ENCODE results near the gene LAX1.

LAX1 gene

GRCh38 chr1:203768256-203768655 lies 3.3 kb downstream of the LAX1 start:
- Histone ChIP-seq H3K4me1 (ENCODE audit: control insufficient read depth, insufficient read depth, low read length, poor library complexity, severe bottlenecking) (peaks cover 20% of the 10 kb centered on the region), H3K27me3 (replicated peaks; ENCODE audit: control insufficient read depth, insufficient read depth, low read length, poor library complexity, severe bottlenecking) (no peaks in the 10 kb centered on the region), H3K4me3 (ENCODE audit: insufficient read depth, low read depth, low read length, poor library complexity, severe bottlenecking) (no peak overlapping the region), H3K9me3 (ENCODE audit: control insufficient read depth, low read length) (no peaks in the 10 kb centered on the region), H3K27ac (ENCODE audit: insufficient read depth, low read length, poor library complexity, severe bottlenecking) (no peak overlapping the region), H3K36me3 (ENCODE audit: control insufficient read depth, insufficient read depth, low read length) (peaks cover 26% of the 10 kb centered on the region)
- DNase-seq = no peak

GRCh38 chr1:203769505-203770343 lies 4.7 kb downstream of the LAX1 start:
- DNase-seq = no peak
- Histone ChIP-seq H3K36me3 (ENCODE audit: control insufficient read depth, insufficient read depth, low read length) (peaks cover 39% of the 10 kb centered on the region), H3K4me1 (ENCODE audit: control insufficient read depth, insufficient read depth, low read length, poor library complexity, severe bottlenecking) (peaks cover 9% of the 10 kb centered on the region), H3K9me3 (ENCODE audit: control insufficient read depth, low read length) (no peaks in the 10 kb centered on the region), H3K4me3 (ENCODE audit: insufficient read depth, low read depth, low read length, poor library complexity, severe bottlenecking) (no peak overlapping the region), H3K27me3 (replicated peaks; ENCODE audit: control insufficient read depth, insufficient read depth, low read length, poor library complexity, severe bottlenecking) (no peaks in the 10 kb centered on the region), H3K27ac (ENCODE audit: insufficient read depth, low read length, poor library complexity, severe bottlenecking) (no peak overlapping the region)

- Histone ChIP-seq H3K27me3 (replicated peaks; ENCODE audit: control insufficient read depth, insufficient read depth, low read length, poor library complexity, severe bottlenecking) (no peaks in the 10 kb centered on the region), H3K4me3 (ENCODE audit: insufficient read depth, low read depth, low read length, poor library complexity, severe bottlenecking) (no peak overlapping the region), H3K4me1 (ENCODE audit: control insufficient read depth, insufficient read depth, low read length, poor library complexity, severe bottlenecking) (peaks cover 9% of the 10 kb centered on the region), H3K9me3 (ENCODE audit: control insufficient read depth, low read length) (no peaks in the 10 kb centered on the region), H3K27ac (ENCODE audit: insufficient read depth, low read length, poor library complexity, severe bottlenecking) (no peak overlapping the region), H3K36me3 (ENCODE audit: control insufficient read depth, insufficient read depth, low read length) (peaks cover 48% of the 10 kb centered on the region)
- no peak for DNase-seq
These were observed 6.9 kb downstream of the LAX1 start for GRCh38 chr1:203771901-203772301.

- Histone ChIP-seq H3K4me3 (ENCODE audit: insufficient read depth, low read depth, low read length, poor library complexity, severe bottlenecking) (no peak overlapping the region), H3K4me1 (ENCODE audit: control insufficient read depth, insufficient read depth, low read length, poor library complexity, severe bottlenecking) (peaks cover 9% of the 10 kb centered on the region), H3K27me3 (replicated peaks; ENCODE audit: control insufficient read depth, insufficient read depth, low read length, poor library complexity, severe bottlenecking) (no peaks in the 10 kb centered on the region), H3K9me3 (ENCODE audit: control insufficient read depth, low read length) (no peaks in the 10 kb centered on the region), H3K36me3 (ENCODE audit: control insufficient read depth, insufficient read depth, low read length) (peaks cover 48% of the 10 kb centered on the region), H3K27ac (ENCODE audit: insufficient read depth, low read length, poor library complexity, severe bottlenecking) (no peak overlapping the region)
- DNase-seq = no peak
These were observed 7.9 kb downstream of the LAX1 start for GRCh38 chr1:203772836-203773235.

GRCh38 chr1:203776636-203777035 lies 11.7 kb downstream of the LAX1 start:
- peaks cover 36% of the 10 kb centered on the region for H3K36me3 ChIP-seq (ENCODE audit: control insufficient read depth, insufficient read depth, low read length)
- H3K27ac ChIP-seq (ENCODE audit: insufficient read depth, low read length, poor library complexity, severe bottlenecking) = no peak overlapping the region
- H3K27me3 ChIP-seq (replicated peaks; ENCODE audit: control insufficient read depth, insufficient read depth, low read length, poor library complexity, severe bottlenecking) = no peaks in the 10 kb centered on the region
- no peaks in the 10 kb centered on the region for H3K4me1 ChIP-seq (ENCODE audit: control insufficient read depth, insufficient read depth, low read length, poor library complexity, severe bottlenecking)
- H3K4me3 ChIP-seq (ENCODE audit: insufficient read depth, low read depth, low read length, poor library complexity, severe bottlenecking) = no peak overlapping the region
- no peaks in the 10 kb centered on the region for H3K9me3 ChIP-seq (ENCODE audit: control insufficient read depth, low read length)
- DNase-seq = no peak

- H3K9me3 ChIP-seq (ENCODE audit: control insufficient read depth, low read length) = no peaks in the 10 kb centered on the region
- no peaks in the 10 kb centered on the region for H3K27me3 ChIP-seq (replicated peaks; ENCODE audit: control insufficient read depth, insufficient read depth, low read length, poor library complexity, severe bottlenecking)
- H3K36me3 ChIP-seq (ENCODE audit: control insufficient read depth, insufficient read depth, low read length) = peaks cover 29% of the 10 kb centered on the region
- no peak overlapping the region for H3K27ac ChIP-seq (ENCODE audit: insufficient read depth, low read length, poor library complexity, severe bottlenecking)
- H3K4me3 ChIP-seq (ENCODE audit: insufficient read depth, low read depth, low read length, poor library complexity, severe bottlenecking) = no peak overlapping the region
- no peaks in the 10 kb centered on the region for H3K4me1 ChIP-seq (ENCODE audit: control insufficient read depth, insufficient read depth, low read length, poor library complexity, severe bottlenecking)
- DNase-seq = no peak
These were observed 12.6 kb downstream of the LAX1 start for GRCh38 chr1:203777596-203777995.

GRCh38 chr1:203778146-203778545 lies 13.2 kb downstream of the LAX1 start:
- no peak overlapping the region for H3K27ac ChIP-seq (ENCODE audit: insufficient read depth, low read length, poor library complexity, severe bottlenecking)
- no peaks in the 10 kb centered on the region for H3K27me3 ChIP-seq (replicated peaks; ENCODE audit: control insufficient read depth, insufficient read depth, low read length, poor library complexity, severe bottlenecking)
- H3K36me3 ChIP-seq (ENCODE audit: control insufficient read depth, insufficient read depth, low read length) = peaks cover 23% of the 10 kb centered on the region
- no peak overlapping the region for H3K4me3 ChIP-seq (ENCODE audit: insufficient read depth, low read depth, low read length, poor library complexity, severe bottlenecking)
- H3K4me1 ChIP-seq (ENCODE audit: control insufficient read depth, insufficient read depth, low read length, poor library complexity, severe bottlenecking) = no peaks in the 10 kb centered on the region
- DNase-seq = no peak
- no peaks in the 10 kb centered on the region for H3K9me3 ChIP-seq (ENCODE audit: control insufficient read depth, low read length)

- DNase-seq = no peak
- Histone ChIP-seq H3K36me3 (ENCODE audit: control insufficient read depth, insufficient read depth, low read length) (peaks cover 19% of the 10 kb centered on the region), H3K4me3 (ENCODE audit: insufficient read depth, low read depth, low read length, poor library complexity, severe bottlenecking) (no peak overlapping the region), H3K9me3 (ENCODE audit: control insufficient read depth, low read length) (no peaks in the 10 kb centered on the region), H3K27me3 (replicated peaks; ENCODE audit: control insufficient read depth, insufficient read depth, low read length, poor library complexity, severe bottlenecking) (no peaks in the 10 kb centered on the region), H3K4me1 (ENCODE audit: control insufficient read depth, insufficient read depth, low read length, poor library complexity, severe bottlenecking) (no peaks in the 10 kb centered on the region), H3K27ac (ENCODE audit: insufficient read depth, low read length, poor library complexity, severe bottlenecking) (no peak overlapping the region)
These were observed 13.8 kb downstream of the LAX1 start for GRCh38 chr1:203778789-203779188.

- Histone ChIP-seq H3K27ac (ENCODE audit: insufficient read depth, low read length, poor library complexity, severe bottlenecking) (no peak overlapping the region), H3K9me3 (ENCODE audit: control insufficient read depth, low read length) (no peaks in the 10 kb centered on the region), H3K4me1 (ENCODE audit: control insufficient read depth, insufficient read depth, low read length, poor library complexity, severe bottlenecking) (no peaks in the 10 kb centered on the region), H3K4me3 (ENCODE audit: insufficient read depth, low read depth, low read length, poor library complexity, severe bottlenecking) (no peak overlapping the region), H3K27me3 (replicated peaks; ENCODE audit: control insufficient read depth, insufficient read depth, low read length, poor library complexity, severe bottlenecking) (no peaks in the 10 kb centered on the region), H3K36me3 (ENCODE audit: control insufficient read depth, insufficient read depth, low read length) (no peaks in the 10 kb centered on the region)
- DNase-seq = no peak
These were observed 17.0 kb downstream of the LAX1 start for GRCh38 chr1:203781962-203782361.

GRCh38 chr1:203789966-203790365 lies 25.0 kb downstream of the LAX1 start:
- Histone ChIP-seq H3K27ac (ENCODE audit: insufficient read depth, low read length, poor library complexity, severe bottlenecking) (no peak overlapping the region), H3K4me1 (ENCODE audit: control insufficient read depth, insufficient read depth, low read length, poor library complexity, severe bottlenecking) (peaks cover 3% of the 10 kb centered on the region), H3K36me3 (ENCODE audit: control insufficient read depth, insufficient read depth, low read length) (no peaks in the 10 kb centered on the region), H3K9me3 (ENCODE audit: control insufficient read depth, low read length) (no peaks in the 10 kb centered on the region), H3K4me3 (ENCODE audit: insufficient read depth, low read depth, low read length, poor library complexity, severe bottlenecking) (no peak overlapping the region), H3K27me3 (replicated peaks; ENCODE audit: control insufficient read depth, insufficient read depth, low read length, poor library complexity, severe bottlenecking) (no peaks in the 10 kb centered on the region)
- no peak for DNase-seq

Data from effector memory CD4-positive, alpha-beta T cell (primary cell).